ENCODE data around the gene PRSS36.
A peak's percentile ranks its signal among the peaks of the same experiment; 100 is the strongest.

PRSS36 gene

GRCh38 chr16:31179747-31180459 is 30.0 kb upstream of the PRSS36 start, which contains the start of gene FUS (continued):
- no peak for TF ChIP-seq ZBTB10 (tag by site-specific recombination; IDR thresholded peaks at IDR 0.05)
- TF ChIP-seq ZNF23 (tag by site-specific recombination; IDR thresholded peaks at IDR 0.05; ENCODE audit: borderline replicate concordance): no peak
- no peak for TF ChIP-seq ZNF274 (IDR thresholded peaks at IDR 0.05; ENCODE audit: low read length)
- no peak for TF ChIP-seq ZNF274 (tag by site-specific recombination; IDR thresholded peaks at IDR 0.05; ENCODE audit: borderline replicate concordance)
- no peak for TF ChIP-seq ZNF654 (tag by site-specific recombination; IDR thresholded peaks at IDR 0.05; ENCODE audit: low read depth)
- no peak for TF ChIP-seq ZNF707 (tag by site-specific recombination; IDR thresholded peaks at IDR 0.05)
- no peak for TF ChIP-seq ZNF175 (tag by site-specific recombination; IDR thresholded peaks at IDR 0.05)
- no peak for TF ChIP-seq ZNF776 (tag by site-specific recombination; IDR thresholded peaks at IDR 0.05; ENCODE audit: borderline replicate concordance)
- no peak for TF ChIP-seq HIC1 (tag by site-specific recombination; IDR thresholded peaks at IDR 0.05)
- TF ChIP-seq HOXD13 (CRISPR knock-in tag; IDR thresholded peaks at IDR 0.05; ENCODE audit: borderline replicate concordance): no peak
- TF ChIP-seq ZNF621 (tag by site-specific recombination; IDR thresholded peaks at IDR 0.05): no peak
- no peak for TF ChIP-seq ZNF580 (tag by site-specific recombination; IDR thresholded peaks at IDR 0.05)
- no peak for TF ChIP-seq AEBP2 (tag by site-specific recombination; IDR thresholded peaks at IDR 0.05; ENCODE audit: borderline replicate concordance)
- peak; percentile 15; the same call in 1 of the 2 replicates for TF ChIP-seq ZNF561 (tag by site-specific recombination; IDR thresholded peaks at IDR 0.05; ENCODE audit: borderline replicate concordance)
- 0 out of 2 replicates have a peak, but pooled peaks have one; percentile 4 for TF ChIP-seq TSHZ1 (tag by site-specific recombination; IDR thresholded peaks at IDR 0.05; ENCODE audit: borderline replicate concordance)
- no peak for TF ChIP-seq ZNF626 (tag by site-specific recombination; IDR thresholded peaks at IDR 0.05)
- peak; percentile 96 for TF ChIP-seq ZNF660 (tag by site-specific recombination; IDR thresholded peaks at IDR 0.05)
- no peak for TF ChIP-seq OSR2 (tag by site-specific recombination; IDR thresholded peaks at IDR 0.05)
- TF ChIP-seq BCL6B (tag by site-specific recombination; IDR thresholded peaks at IDR 0.05): 0 out of 2 replicates have a peak, but pooled peaks have one; percentile 24
- 0 out of 2 replicates have a peak, but pooled peaks have one; percentile 48 for TF ChIP-seq ZNF664 (tag by site-specific recombination; IDR thresholded peaks at IDR 0.05)
- peak; percentile 85 for TF ChIP-seq SP2 (tag by site-specific recombination; IDR thresholded peaks at IDR 0.05)
- no peak for TF ChIP-seq MZF1 (tag by site-specific recombination; IDR thresholded peaks at IDR 0.05; ENCODE audit: borderline replicate concordance)
- peak; percentile 82 for TF ChIP-seq KLF8 (tag by site-specific recombination; IDR thresholded peaks at IDR 0.05)
- no peak; the same call in none of the 2 replicates for TF ChIP-seq GLIS1 (tag by site-specific recombination; IDR thresholded peaks at IDR 0.05)
- TF ChIP-seq SALL2 (tag by site-specific recombination; IDR thresholded peaks at IDR 0.05; ENCODE audit: borderline replicate concordance): 0 out of 2 replicates have a peak, but pooled peaks have one; percentile 84
